ENCODE results near the gene C9orf78.

The C9orf78 gene

GRCh38 chr9:129781131-129781530 lies 53.9 kb downstream of the C9orf78 start:
- no peak for TF ChIP-seq CTCF (conservative IDR thresholded peaks at IDR 0.05; ENCODE audit: low read depth, low read length)
- H3K4me3 ChIP-seq (ENCODE audit: low read length), result no peak overlapping the region
- DNase-seq (ENCODE audit: low read depth), result no peak

DNA sequence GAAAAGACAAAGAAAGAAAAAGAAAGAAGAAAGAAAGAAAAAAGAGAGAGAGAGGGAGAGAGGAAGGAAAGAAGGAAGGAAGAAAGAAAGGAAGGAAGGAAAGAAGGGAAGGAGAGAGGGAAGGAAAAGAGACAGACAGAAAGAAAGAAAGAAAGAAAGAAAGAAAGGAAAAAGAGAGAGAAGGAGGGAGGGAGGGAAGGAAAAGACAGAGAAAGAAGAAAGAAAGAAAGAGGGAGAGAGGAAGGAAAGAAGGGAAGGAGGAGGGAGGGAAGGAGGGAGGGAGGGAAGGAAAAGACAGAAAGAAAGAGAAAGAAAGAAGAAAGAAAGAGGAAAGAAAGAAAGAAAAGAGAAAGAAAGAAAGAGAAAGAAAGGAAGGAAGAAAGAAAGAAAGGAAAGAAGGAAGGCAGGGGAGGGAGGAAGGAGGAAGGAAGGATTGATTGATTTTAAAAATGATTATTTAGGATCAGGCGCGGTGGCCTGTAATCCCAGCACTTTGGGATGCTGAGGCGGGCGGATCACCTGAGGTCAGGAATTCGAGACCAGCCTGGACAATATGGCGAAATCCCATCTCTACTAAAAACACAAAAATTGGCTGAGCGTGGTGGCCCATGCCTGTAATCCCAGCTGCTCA lies 55.4 kb downstream of the C9orf78 start:
- DNase-seq (ENCODE audit: low read depth), result no peak
- no peak overlapping the region for H3K4me3 ChIP-seq (ENCODE audit: low read length)
- TF ChIP-seq CTCF (conservative IDR thresholded peaks at IDR 0.05; ENCODE audit: low read depth, low read length), result no peak

DNA sequence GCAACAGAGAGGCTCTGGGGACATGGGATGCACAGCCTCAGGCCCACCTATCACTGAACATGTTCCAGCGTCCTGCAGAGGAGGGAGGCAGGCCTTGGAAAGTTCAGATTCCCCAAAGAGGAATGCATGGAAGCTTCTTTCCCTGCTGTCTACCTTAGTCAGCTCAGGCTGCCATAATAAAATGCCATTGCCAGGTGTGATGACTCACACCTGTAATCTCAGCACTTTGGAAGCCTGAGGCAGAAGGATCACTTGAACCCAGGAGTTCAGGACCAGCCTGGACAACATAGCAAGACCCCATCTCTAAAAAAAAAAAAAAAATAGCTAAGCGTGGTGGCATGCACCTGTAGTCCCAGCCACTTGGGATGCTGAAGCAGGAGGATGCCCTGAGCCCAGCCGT lies 56.6 kb downstream of the C9orf78 start:
- no peak overlapping the region for H3K4me3 ChIP-seq (ENCODE audit: low read length)
- no peak for DNase-seq (ENCODE audit: low read depth)
- TF ChIP-seq CTCF (conservative IDR thresholded peaks at IDR 0.05; ENCODE audit: low read depth, low read length), result no peak

DNA sequence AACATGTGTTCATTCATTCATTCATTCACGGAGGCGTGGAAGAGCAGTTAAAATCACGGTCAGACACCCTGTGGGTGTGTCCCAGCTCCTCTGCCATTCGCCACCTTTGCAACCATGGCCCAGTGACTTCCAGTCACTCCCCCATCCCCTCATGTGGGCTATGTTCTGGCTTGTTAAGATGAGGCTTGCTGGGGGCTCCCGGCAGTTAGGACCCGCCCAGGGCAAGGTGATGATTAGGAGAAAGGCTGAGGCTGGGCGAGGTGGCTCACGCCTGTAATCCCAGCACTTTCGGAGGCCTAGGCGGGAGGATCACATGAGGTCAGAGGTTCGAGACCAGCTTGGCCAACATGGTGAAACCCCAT lies 57.3 kb downstream of the C9orf78 start:
- H3K4me3 ChIP-seq (ENCODE audit: low read length), result no peak overlapping the region
- no peak for TF ChIP-seq CTCF (conservative IDR thresholded peaks at IDR 0.05; ENCODE audit: low read depth, low read length)
- DNase-seq (ENCODE audit: low read depth), result no peak
